Aorta (tissue), 5 donors: ENCODE results near the gene CACNA1B. TPM values are rescaled to one million over a fixed set of nuclear protein-coding genes. Genes with fewer than 3 reads are reported as not detected.
"Not testable (repeated sequence)": the region's sequence is repeated elsewhere in the genome, so short reads cannot be mapped to it uniquely, and the experiment has no call there.

Experiments used
- ATAC-seq: fragments of 200-7000 bp; cut with Tn5 transposase; one replicate; pipeline ENCODE4 v1.9.1; 2022; ENCODE audit warnings: moderate library complexity; ENCODE audit not compliant: low FRiP score
- DNase-seq, 2 donors: peaks; one replicate each; pipeline ENCODE4 v3.0.0-alpha.2; 2020
- H3K27ac ChIP-seq, 2 donors: one replicate each; pipeline ENCODE4 v1.5.1; 2013; ENCODE audit warnings: low read length in 2 of 2, mild to moderate bottlenecking in 2 of 2, moderate library complexity in 2 of 2, control low read depth in 1 of 2, inconsistent platforms in 1 of 2, low read depth in 1 of 2
- H3K27me3 ChIP-seq, 2 donors: one replicate each; pipeline ENCODE4 v1.6.1; 2013; ENCODE audit warnings: control low read depth in 1 of 2, low read length in 1 of 2, mild to moderate bottlenecking in 1 of 2, moderate library complexity in 1 of 2; ENCODE audit not compliant: insufficient read depth in 2 of 2, control insufficient read depth in 1 of 2
- H3K36me3 ChIP-seq, 2 donors: one replicate each; pipeline ENCODE4 v1.6.1; 2013; ENCODE audit warnings: control low read depth in 1 of 2, low read length in 1 of 2, mild to moderate bottlenecking in 1 of 2; ENCODE audit not compliant: insufficient read depth in 2 of 2, control insufficient read depth in 1 of 2
- H3K4me1 ChIP-seq, 2 donors: one replicate each; pipeline ENCODE4 v1.6.1; 2013; ENCODE audit warnings: low read length in 2 of 2, control low read depth in 1 of 2, mild to moderate bottlenecking in 1 of 2, moderate library complexity in 1 of 2; ENCODE audit not compliant: insufficient read depth in 2 of 2, control insufficient read depth in 1 of 2
- H3K4me3 ChIP-seq, 2 donors: one replicate each; pipeline ENCODE4 v1.5.1; 2013; ENCODE audit warnings: low read length in 2 of 2, control low read depth in 1 of 2, mild to moderate bottlenecking in 1 of 2
- H3K9me3 ChIP-seq: one replicate; pipeline ENCODE4 v1.6.1; 2013; ENCODE audit warnings: mild to moderate bottlenecking, low read length; ENCODE audit not compliant: control insufficient read depth
- WGBS, 2 donors: extraction: QIAGEN DNeasy Blood & Tissue Kit; methylation state at CpG; one replicate each; pipeline ENCODE4 v1.1.7; 2013; 5-methylcytosine and 5-hydroxymethylcytosine counted together
- intact Hi-C, 2 donors: fragments of 100-400 bp; cut with DNase I; formaldehyde crosslinking; loops; one replicate each; pipeline versions ENCODE4 v1.14.2 to v1.15.0; 2022
- polyA plus RNA-seq, 2 donors: library from polyadenylated mRNA; stranded (reverse); fragments of 200-250 nt; gene quantifications; one replicate each; pipeline ENCODE4 v1.2.3, GENCODE V29; 2013
- total RNA-seq, 2 donors: library from RNA; stranded (reverse); fragmentation: NEBNext Ultra II Directional; extraction: Animal tissue kit (Norgen Biotek cat#: 25700); gene quantifications; one replicate each; pipeline ENCODE4 v1.2.1, GENCODE V29; 2021
- donor health status: healthy with polysubstance abuse.
- donor health status: Bipolar disorder and iron deficiency.
- donor health status: DM: no; HTN: no; CAD: no.
- donor health status: DM: no; HTN: no; CAD: no.
- donor health status: DM: yes; HTN: yes; CAD: no.

Gene CACNA1B
- total and polyA plus RNA-seq, 4 donors = under 0.01 to 0.05 (median 0.03) TPM; not detected in 1

GRCh38 chr9:138139096-138139495, 261.5 kb downstream of the CACNA1B start:
- H3K27me3 ChIP-seq, H3K27ac ChIP-seq, DNase-seq, H3K4me1 ChIP-seq, H3K9me3 ChIP-seq, H3K4me3 ChIP-seq, intact Hi-C loops, H3K36me3 ChIP-seq, ATAC-seq: not testable (repeated sequence)
- WGBS, 2 donors = 90% methylated on average over 9 to 14 of the region's 14 CpGs

GRCh38 chr9:138140980-138141379, 263.4 kb downstream of the CACNA1B start:
- ATAC-seq, intact Hi-C loops, H3K27me3 ChIP-seq, DNase-seq, H3K9me3 ChIP-seq, H3K4me1 ChIP-seq, H3K4me3 ChIP-seq, H3K27ac ChIP-seq, H3K36me3 ChIP-seq: not testable (repeated sequence)
- 86 to 91% methylated on average over 13 to 15 of the region's 15 CpGs for WGBS, 2 donors

DNA sequence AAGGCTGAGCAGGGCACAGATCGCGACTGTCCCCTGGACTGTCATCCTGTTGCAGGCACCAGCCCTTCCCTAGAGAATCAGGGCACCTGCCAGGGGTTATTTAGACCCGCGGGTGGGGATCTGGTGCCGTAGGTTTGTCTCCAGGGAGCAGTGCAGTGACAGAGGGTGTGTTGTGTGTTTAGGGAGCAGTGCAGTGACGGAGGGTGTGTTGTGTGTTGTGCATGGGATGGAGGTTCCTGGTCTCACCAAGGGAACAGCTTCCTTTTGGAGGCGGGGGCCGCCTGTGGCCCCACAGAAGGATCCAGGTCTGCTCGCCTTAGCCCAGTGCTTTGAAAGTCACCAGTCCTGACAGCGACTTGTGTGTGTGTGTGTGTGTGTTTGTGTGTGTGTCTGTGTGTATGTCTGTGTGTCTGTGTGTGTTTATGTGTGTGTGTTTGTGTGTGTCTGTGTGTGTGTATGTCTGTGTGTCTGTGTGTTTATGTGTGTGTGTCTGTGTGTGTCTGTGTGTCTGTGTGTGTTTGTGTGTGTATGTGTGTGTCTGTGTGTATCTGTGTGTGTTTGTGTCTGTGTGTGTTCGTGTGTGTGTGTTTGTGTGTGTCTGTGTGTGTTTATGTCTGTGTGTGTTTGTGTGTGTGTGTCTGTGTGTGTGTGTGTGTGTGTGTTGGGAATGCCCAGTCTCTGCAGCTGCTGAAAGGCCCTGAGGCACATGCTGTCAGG, 265.1 kb downstream of the CACNA1B start:
- 82 to 83% methylated on average over 11 of the region's 11 CpGs for WGBS, 2 donors
- H3K4me1 ChIP-seq, H3K27ac ChIP-seq, H3K9me3 ChIP-seq, H3K4me3 ChIP-seq, ATAC-seq, H3K27me3 ChIP-seq, DNase-seq, H3K36me3 ChIP-seq, intact Hi-C loops: not testable (repeated sequence)

- ATAC-seq = not testable (repeated sequence)
Observed at GRCh38 chr9:138143491-138143890, 265.9 kb downstream of the CACNA1B start.

DNA sequence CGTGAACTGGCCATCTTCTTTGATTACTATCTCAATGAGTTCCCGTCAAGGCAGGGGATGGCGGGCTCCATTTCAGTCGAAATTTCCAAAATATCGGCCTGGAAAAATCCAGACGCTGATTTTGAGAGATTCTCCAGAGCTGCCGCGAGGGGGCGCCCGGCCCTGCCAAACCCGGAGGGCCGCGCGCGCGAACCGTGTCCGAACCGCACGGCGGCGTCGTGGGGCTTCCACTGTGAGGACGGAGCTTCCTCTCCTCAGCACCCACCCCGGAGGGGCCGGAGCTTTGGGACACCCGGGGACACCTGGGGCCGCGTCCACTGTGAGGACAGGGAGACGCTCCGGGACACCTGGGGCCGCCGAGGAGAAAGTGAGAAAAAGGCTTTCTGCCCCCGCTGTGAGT, 270.0 kb downstream of the CACNA1B start:
- intact Hi-C loops, ATAC-seq, H3K4me1 ChIP-seq, H3K9me3 ChIP-seq, H3K27me3 ChIP-seq, H3K36me3 ChIP-seq, H3K4me3 ChIP-seq, H3K27ac ChIP-seq: not testable (repeated sequence)
- peak; percentile 53 to 87 for DNase-seq
- 15 to 21% methylated on average over 15 to 28 of the region's 34 CpGs for WGBS, 2 donors

More at GRCh38 chr9:138143491-138143890, 265.9 kb downstream of the CACNA1B start:
- intact Hi-C loops, H3K36me3 ChIP-seq, DNase-seq, H3K4me1 ChIP-seq, H3K27me3 ChIP-seq, H3K4me3 ChIP-seq, H3K9me3 ChIP-seq, H3K27ac ChIP-seq: not testable (repeated sequence)
- 75 to 80% methylated on average over 7 of the region's 7 CpGs for whole genome bisulfite sequencing, 2 donors

DNA sequence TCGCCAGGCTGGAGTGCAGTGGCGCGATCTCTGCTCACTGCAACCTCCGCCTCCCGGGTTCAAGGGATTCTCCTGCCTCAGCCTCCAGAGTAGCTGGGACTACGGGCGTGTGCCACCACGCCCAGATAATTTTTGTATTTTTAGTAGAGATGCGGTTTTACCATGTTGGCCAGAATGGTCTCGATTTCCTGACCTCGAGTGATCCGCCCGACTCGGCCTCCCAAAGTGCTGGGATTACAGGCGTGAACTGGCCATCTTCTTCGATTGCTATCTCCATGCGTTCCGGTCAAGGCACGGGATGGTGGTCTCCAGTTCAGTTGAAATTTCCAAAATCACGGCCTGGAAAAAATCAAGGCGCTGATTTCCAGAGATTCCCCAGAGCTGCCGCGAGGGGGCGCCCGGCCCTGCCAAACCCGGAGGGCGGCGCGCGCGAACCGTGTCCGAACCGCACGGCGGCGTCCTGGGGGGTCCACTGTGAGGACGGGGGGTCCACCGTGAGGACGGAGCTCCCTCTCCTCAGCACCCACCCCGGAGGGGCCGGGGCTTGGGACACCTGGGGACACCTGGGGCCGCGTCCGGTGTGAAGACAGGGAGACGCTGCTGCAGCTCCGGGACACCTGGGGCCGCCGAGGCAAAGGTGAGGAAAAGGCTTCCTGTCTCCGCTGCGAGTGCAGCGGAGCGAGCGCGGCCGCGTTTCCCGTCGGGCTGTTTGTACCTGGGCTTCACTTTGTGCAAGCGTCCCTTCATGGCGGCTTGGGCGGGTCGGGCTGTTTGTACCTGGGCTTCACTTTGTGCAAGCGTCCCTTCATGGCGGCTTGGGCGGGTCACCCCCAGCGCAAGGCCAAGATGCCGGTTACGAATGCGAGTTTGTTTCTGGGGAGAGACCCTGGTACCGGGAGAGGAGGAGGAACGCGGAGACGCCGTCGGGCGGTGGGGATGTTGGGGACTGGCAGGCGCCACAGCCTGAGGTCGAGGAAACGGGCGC, 272.4 kb downstream of the CACNA1B start:
- DNase-seq = peak in 1 of 2 donors; percentile 80
- H3K4me3 ChIP-seq = not testable (repeated sequence)

DNA sequence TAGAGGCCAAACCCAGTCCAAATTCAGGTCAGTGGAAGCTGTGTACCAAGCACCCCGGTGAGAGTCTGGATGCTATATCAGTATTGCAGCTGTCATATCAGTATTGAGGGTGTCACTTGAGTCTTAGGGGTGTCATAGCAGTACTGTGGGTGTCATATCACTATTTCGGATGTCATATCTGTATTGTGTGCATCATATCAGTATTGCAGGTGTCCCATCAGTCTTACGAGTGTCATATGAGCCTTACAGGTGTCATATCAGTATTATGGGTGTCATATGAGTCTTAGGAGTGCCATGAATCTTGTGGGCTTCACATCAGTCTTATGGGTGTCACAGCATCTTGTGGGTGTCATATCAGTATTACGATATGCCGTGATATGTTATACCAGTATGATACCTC, 278.2 kb downstream of the CACNA1B start:
- H3K27ac ChIP-seq, H3K4me3 ChIP-seq, intact Hi-C loops, H3K4me1 ChIP-seq, H3K27me3 ChIP-seq, H3K9me3 ChIP-seq, DNase-seq, H3K36me3 ChIP-seq, ATAC-seq: not testable (repeated sequence)
- 74 to 88% methylated on average over 5 of the region's 5 CpGs for WGBS, 2 donors

More for the DNA sequence above, 272.4 kb downstream of the CACNA1B start:
- WGBS, 2 donors = 13 to 25% methylated on average over 79 of the region's 81 CpGs
- H3K36me3 ChIP-seq, H3K27ac ChIP-seq, H3K9me3 ChIP-seq, intact Hi-C loops, ATAC-seq, H3K27me3 ChIP-seq, H3K4me1 ChIP-seq: not testable (repeated sequence)

GRCh38 chr9:138166793-138167192, 289.2 kb downstream of the CACNA1B start:
- 1 to 5% methylated on average over 1 of the region's 1 CpG for WGBS, 2 donors
- H3K9me3 ChIP-seq, DNase-seq, H3K36me3 ChIP-seq, H3K4me3 ChIP-seq, H3K27me3 ChIP-seq, intact Hi-C loops, ATAC-seq, H3K4me1 ChIP-seq, H3K27ac ChIP-seq: not testable (repeated sequence)
